ENCODE measurements around the gene PPIE.

PPIE gene

DNA sequence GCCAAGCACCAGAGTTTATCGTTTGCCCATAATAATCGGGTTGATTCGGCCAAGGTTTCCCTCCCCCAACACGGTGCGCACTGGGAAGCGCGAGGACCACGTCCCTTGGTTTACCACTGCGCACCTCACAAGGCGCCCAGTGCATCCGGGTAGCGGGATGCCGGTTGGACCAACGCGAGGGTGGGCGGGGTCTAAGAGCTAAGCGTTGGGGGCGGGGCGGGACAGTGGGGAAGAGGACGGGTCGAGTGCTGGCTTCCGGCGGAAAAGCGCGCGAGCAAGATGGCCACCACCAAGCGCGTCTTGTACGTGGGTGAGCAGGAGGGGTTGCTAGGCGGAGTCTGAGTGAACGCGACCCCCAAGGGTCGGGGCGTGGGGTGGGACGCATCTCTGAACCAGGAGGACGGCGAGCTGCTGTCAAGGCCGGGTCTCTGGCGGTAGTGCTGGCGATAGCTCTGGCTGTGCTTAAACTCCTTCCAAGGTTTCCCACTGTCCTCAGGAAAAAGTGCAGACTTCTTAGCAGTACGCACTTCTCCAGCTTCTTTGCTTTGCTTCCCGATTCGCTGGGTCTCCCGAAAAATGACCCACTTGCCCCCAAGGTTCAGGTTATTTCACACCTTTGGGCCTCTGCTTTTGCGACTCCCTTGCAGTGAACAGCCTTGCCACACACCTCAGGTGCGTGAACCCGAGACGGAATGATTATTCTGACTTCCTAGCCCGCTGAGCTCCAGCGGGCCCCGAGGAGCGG is at the start of gene PPIE:
PPIE (plus strand) TSS at position 261 of the 745 bp plus-strand sequence; CDS start at position 280, 19 bp downstream.
- peak; percentile 65 for DNase-seq

DNA sequence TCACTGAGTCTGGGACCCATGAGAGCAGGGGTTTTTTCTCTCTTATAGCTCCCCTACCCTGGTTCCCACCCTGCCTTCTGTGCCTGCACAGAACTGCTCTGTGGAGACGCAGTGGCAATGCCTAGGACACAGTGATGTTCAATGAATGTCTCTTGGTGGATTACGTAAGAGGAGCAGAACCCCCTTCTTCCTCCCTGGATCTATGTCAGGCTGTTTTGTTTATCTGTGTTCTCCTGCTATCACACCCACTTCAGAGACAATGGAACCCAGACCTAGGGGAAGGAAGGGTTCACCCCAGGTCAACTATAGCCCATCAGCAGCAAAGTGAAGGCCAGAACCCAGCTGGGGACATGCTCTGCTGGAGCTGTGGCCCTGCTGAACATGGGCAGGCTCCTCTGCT is 49.5 kb upstream of the PPIE start:
- no peak for DNase-seq

DNA sequence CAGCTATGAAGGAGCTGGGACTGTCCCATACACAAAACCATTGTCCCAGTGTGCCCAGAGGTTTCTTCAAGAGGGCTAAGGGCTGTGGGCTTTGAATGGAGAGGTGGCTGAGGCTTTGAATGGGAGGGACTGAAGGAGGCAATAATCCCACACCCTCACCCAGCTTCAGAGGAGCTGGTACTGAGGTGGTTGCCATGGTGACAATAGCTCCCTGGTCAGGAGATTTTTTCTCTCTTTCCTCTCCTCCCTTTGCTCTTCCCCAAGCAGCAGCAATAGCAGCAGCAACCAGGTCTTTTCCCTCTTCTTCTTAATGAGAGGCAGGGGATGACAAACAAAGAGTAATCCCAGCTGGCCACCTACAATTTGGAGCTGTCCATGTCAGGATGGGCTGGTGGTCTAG is 49.0 kb upstream of the PPIE start:
- no peak for DNase-seq

DNA sequence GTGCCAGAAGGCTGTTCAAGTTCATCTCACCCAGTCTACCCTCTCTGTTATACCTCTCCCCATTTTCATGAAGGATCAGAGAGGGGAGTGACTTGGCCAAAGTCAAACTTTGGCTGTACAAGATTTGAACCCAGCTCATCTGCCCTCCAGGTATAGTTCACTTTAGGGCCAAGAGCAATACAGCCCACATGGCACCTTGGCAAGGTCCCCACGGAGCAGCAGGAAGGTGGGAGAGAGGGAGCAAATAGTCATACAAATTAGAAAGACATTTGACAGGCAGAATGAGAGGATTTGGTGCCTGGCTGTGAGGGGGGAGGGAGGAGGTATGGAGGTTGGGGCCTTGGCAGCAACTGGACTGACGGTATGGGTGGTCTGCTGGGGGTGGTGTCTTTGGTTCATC is 48.5 kb upstream of the PPIE start:
- DNase-seq = no peak

DNA sequence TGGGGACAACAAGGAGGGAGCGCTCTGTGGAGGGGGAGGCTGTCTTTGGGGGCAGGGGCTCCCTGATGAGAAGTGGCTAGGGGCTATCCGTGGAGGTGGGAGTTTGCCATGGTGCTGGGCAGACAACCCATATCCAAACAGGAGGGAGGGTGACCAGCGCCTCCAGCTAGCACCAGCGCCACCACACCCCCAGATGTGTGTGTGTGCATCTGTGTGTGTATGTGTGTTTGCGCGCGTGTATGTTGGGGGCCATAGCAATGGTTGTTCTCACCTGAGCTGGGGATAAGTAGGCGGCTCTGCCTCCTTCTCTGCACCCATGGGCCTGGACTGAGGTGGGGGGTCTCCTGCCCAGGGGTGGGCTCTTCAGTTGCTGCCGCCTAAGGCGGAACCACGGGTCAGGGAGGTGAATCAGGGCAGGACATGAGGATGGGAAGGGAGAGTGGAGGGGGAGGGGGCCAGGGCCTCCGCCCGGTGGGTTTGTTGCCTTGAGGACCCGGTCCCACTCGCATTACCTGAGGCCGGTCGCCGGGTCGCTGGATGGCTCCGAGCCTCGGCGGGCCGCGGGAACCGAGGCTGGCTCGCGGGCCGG is 47.8 kb upstream of the PPIE start:
- DNase-seq = no peak

DNA sequence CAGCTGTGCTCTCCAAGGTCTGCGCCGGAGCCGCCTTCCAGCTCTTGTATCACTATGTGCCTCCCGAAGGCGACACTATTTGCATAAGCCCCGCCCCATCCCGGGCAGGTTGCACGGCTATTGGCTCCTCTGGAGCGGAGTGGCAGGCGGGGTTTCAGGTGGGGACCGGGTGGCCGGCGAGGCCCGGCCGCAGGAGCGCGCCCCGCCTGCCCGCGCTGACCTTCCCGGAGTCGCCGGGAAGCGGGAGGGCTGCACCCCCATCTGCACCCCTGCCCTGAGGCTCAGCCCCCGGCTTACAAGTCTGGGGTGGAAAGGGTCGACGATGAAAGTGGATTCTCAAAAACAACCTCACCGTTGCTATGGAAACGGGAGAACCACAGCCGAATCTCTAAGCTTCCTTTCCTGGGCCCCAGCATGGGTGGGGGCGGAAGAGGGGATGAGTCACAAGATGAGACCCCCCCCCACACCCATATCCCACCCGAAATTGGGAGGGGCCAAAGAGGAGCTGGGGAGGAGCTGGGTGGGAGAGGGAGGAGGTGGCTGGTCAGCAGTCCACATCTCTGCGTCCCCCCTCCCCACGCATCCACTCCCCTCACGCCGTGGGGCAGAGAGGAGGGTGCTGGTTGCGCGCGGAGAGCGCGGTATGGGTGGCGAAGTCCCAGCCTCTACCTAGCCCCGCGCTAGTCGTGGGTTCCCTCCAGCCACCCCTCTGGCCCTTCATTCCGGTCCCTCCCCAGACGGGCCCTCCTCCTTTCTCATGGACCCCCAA is 47.1 kb upstream of the PPIE start, which contains the start of gene HPCAL4:
HPCAL4 (minus strand) TSS at position 51 of the 769 bp plus-strand sequence. CDS start 6,830 bp downstream, outside the sequence.
- DNase-seq = no peak

DNA sequence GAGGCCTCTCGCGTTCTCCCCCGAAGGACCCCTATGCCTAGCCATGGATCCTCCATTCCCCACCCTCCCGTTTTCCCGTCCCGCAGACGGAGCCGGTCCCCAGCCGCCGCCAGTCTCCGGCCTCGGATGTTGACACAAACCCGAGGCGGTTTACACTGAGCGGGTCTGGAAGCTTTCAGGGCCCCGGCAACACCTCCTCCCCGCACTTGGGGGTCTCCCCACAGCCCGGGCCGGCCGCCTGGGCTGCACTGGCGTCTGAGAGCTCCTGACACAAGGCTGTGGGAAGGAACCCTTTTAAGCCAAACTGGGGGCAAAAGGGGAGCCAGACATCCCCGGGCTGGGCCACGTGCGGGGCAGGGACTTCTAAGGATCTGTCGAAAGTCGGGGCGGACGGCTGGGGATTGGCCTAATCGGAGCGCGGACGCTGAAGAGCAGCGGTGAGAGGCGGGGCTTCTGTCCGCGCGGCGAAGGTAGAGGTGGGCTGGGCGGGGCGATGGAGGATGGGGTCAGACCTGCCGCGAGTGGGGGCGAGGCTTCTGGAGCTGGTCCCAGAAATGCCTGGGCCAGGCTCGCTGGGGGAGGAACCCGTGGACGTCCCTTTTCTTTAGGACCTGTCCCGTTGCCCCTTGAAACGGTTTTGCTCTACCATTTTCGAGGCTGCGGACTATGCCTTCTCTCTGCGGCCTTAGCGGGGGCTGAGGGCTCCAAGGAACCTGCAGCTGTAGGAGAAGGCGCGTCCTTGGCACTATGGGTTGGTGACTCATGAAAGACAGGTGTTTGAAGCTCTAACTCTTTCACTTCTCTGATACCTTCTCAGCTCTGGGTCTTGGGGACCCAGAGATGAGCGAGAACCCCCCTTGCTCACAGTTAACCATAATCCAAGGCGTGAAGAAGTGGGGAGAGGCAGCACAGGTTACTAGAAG is 46.3 kb upstream of the PPIE start:
- no peak for DNase-seq

DNA sequence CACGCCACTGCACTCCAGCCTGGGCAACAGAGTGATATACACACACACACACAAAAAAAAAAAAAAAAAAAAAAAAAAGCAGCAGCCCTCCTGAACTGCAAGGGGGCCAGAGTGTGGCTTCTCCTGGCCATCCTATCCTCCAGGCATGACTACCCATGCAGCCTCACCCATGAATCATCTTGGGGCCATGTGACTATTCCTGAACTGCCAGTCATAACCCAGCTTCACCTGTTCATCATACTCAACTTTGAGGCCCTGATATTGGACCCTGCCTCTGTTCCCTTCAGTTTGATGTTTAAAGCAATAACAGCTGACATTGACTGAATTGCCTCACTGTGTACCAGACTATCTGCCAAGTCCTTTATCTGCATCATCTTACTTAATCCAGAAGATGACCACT is 44.7 kb upstream of the PPIE start:
- DNase-seq = no peak

DNA sequence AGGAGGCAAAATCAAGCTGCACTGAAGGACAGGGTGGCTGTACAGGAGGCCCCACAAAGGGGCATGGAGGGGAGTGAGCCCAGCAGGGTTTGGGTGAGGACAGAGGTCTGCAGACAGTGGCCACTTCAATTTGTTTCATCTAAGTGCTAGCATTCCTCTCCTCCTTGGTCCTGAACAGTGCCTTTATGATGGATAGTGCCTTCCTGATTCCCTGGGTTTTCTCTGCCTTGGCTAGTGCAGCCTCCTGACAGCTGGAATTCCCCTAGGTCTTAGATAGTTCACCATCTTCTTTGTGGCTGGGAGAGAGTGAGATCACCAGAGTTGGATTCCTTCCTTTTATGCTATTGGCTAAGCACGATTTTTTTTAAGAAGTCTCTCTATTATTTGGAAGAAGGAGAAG is 43.7 kb upstream of the PPIE start:
- DNase-seq = no peak

DNA sequence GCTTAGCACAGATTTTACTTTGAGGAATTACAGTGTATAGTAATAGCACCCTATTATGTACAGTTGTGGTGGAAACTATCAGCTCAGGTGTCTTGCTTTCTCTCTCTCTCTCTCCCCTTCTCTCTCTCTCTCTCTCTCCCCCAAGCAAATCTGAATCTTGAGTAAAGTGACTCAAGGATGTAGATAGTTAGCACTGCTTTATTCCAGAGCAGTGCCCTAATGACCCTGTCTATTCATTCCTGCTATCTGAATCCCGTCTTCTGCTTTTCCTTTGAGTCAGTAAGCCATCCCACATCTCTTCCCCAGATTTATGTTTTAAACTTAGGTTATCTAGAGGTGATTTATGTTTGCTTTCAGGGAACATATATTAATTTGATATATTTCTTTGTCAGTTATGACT is 42.2 kb upstream of the PPIE start:
- DNase-seq = no peak

DNA sequence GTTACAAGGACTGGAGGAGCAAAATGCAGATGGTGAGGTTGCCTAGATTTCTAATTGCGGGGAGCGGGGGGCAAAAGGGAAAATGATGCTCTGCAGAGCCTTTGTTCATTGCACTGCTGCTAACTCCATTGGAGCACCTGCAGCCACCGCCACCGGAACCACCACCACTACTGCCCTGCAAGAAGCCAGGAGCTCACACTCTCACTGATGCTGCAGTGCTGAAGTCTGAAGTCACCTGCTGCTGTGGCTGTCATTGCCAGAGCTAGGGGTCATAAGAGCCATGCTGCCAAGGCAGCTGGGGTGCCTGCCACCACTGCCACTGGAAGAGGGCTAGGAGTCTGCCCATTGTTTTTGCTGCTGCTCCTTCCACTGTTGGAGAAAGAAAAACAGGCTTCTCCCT is 40.1 kb upstream of the PPIE start:
- DNase-seq = no peak

DNA sequence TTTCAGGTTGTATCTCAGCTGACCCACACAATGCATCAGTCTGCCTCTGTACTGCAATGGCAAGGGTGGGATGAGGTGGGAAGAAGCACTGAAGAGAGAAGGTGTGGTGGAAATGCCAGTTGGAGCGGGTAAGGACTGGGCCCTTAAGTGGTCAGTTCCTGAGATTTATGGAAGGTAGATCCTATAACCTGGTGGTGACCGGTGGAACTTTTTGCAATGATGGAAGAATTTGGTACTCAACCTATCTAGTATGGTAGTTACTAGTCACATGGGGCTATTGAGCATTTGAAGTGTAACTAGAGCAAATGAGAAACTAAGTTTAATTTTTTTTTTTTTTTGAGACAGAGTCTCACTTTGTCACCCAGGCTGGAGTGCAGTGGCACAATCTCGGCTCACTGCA is 39.3 kb upstream of the PPIE start:
- no peak for DNase-seq

DNA sequence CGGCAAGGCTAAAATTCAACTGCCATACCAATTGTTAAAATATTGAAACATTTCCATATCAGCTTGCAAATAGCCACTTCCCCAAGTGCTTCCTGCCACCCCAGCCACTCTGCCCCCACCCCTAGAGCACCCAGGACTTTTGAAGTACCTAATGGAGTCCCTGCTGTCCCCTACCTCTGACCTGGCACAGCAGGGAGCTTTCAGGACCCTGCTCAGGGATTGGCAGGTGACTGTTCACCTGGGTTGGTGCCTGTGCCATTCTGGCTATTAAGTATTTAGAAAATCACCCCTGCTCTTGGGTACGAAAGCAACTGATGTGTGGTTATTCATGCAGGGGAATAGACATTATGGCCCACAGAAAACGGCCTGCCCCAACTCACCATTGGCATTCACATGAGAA is 38.3 kb upstream of the PPIE start:
- DNase-seq = no peak

DNA sequence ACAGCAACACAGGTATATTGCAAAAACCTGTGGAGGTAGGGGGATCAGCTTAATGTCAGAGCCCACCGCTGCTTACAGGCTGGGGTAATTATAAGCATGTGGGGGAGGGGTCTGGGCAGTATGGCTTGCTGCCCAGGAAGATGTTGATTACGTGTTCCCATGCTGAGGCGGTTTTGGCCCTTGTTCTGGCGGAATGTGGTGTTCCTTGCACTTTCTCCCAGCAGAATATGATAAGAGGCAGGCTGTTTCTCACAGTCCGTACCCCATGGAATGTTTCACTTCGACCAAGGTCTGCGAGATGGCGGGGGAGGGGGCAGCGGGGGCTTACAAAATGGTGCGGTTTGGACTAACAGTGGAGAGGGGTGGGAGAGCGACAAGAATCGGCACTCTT is 37.6 kb upstream of the PPIE start:
- DNase-seq = no peak

DNA sequence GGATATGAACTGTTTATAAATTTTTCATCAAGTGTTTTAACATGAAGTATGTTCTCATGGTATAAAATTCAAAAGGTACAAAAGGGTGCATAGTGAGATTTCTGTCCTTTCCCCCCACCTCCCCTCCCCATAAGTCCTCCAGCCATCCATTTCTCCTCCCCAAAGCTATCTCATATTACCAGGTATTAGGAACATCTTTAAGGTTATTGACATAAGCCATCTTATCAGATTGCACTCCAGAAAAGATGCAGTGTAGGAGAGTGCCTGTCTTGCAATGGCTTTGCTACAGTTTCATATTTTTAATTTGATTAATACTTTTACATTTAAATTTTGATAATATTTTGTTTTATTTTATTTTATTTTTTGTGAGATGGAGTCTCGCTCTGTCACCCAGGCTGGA is 33.9 kb upstream of the PPIE start:
- no peak for DNase-seq

DNA sequence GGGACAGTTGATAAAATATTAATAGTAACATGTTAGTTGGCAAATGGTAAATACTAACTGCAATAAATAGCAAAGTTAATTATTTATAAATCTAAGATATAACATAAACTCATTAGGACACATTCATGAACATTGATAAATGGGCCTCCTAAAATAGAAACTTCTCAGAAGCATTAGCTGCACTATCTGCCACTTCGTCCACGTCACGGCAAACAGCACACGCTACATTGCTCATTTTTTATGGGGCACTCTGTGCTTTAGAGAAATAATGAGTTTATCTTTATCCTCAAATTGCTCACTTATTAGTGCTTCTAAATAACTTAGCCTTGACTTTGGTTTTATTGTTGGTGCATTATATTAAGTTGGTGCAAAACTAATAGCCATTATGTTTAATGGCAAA is 31.2 kb upstream of the PPIE start:
- DNase-seq = no peak

DNA sequence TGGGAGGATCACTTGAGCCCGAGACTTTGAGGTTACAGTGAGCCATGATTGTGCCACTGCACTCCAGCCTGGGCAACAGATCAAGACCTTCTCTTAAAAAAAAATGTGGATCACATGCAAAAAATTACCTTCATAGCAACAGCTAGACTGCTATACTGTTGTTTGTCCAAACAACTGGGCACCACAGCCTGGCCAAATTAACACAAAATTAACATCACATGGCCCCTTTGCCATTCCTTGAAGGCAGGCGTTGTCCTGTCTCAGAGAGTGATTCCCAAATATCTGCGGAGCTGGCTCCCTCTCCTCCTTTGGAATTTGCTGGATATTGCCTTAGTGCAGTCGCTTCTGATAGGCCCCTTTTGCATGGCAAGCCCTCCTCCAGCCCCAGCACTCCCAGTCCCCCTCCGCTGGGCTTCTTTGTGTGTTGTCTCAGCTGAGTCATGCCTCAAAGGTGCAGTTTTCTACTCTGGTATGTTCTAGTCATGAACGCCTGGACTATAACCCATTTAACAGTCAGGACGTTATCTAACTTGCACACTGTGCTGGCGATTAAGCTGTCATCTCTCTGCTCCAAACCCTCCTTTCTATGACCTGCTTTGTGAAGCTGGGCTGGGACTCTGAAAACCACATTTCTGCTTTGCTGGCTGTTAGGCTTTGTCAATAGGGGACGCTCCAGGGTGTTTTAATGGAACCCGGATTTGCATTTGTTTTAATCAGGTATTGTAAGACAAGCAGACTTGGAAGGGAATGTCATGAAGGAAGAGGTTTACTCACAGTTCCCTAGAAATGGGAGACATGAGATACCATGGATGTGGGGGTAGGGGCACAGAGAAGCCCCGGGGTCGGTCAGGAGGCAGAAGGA is 27.3 kb upstream of the PPIE start:
- DNase-seq = no peak

DNA sequence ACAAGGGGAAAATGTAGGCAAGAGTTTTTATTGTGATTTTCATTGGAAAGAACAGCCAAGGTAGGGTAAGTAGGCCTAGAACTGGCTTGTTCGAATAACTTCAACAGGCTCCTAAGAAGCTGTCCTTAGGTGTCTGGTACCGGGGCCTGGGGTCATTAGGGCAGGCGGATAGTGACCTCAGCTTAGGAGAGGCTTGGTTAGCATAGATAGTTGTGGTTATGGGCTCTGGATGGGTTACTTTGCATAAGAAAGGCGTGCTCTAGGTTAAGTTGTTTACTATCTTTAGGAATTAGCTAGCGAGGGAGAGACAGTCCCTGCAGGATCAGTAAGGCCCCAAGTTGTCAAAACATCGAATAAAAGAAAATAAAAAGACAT is 26.7 kb upstream of the PPIE start:
- DNase-seq = no peak

DNA sequence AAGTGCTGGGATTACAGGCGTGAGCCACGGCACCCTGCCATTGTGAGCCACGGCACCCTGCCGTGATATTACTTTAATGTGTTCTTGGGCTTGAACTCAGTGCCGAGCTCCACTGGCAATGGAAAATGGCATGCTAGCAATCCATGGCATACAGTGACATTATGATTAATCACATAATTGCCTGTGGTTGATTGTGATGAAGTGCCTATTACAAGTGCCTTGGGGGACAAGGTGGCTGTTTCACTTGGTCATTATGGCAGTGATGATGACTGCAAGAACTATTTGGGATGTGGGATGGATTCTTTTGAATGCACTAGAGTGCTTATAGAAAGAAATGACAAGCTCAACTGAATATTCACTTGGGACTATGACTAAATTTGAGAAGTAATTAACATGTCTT is 25.1 kb upstream of the PPIE start:
- no peak for DNase-seq

DNA sequence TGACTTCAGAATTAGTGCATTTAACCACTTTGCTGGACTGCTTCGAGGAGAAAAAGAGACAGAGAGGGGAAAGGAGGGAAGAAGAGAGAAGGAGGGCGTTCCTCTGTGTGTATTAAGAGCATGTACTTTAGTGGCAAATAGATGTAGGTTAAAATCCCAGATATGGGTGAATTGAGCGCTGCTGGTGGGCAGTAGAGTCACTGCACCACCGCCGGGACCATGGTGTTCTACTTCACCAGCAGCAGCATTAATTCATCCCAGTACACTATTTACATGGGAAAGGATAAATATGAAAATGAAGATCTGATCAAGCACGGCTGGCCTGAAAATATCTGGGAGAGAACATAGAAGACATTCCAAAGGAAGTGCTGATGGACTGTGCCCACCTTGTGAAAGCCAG is 20.9 kb upstream of the PPIE start:
- DNase-seq = no peak

DNA sequence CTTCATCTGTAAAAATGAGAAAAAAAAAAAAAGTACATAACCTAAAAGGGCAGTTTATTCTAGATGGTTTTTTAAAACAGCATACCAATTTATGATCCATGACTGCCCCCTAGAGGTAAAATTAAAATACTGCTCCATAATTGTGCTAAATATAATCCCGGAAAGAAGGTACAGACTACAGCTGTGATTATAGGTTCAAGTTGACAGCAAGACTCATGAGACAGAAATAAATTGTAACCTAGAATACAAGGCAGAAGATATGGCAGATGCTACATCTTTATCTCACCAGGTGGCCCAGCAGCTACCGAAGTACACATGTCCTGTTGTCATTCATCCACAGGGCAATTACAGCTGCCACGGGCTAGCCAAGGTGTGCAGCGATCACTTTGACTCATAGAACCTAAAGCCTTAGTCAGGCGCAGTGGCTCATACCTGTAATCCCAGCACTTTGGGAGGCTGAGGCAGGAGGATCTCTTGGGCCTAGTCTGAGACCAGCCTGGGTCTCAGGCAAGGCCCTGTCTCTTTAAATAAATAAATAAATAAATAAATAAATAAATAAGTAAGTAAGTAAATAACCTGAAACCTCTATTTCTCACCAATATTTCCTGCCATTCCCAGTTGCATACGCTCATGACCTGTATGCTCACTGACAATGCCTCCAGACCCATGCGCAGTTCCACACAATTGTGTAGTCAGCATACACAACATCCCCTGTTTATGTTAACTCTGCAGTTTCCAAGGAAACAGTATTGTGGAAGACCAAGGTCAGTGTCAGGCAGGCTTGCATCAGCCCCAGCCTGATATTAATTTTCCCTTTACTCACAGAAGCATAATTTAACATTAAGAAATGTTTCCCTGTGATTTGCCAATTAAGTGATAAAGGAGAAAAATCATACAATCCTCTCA is 18.3 kb upstream of the PPIE start:
- DNase-seq = no peak
